ENCODE results near the gene ARTN. TPM values are rescaled to one million over a fixed set of nuclear protein-coding genes. Genes with fewer than 3 reads are reported as not detected.

The ARTN gene
- 0.25 TPM in 1 of 2 replicates, not detected in the other for total RNA-seq (2014; rRNA removed; shearing (Covaris generic))

- no peak for DNase-seq (ENCODE audit: low spot score)
Observed at GRCh38 chr1:43933386-43934100, at the start of gene ARTN. Gene ARTN (plus strand): TSS chr1:43933801. CDS start chr1:43935657, 1,856 bp downstream.

GRCh38 chr1:43885279-43885801 lies 48.3 kb upstream of the ARTN start:
- DNase-seq (ENCODE audit: low spot score) = no peak

- DNase-seq (ENCODE audit: low spot score) = no peak
Observed at GRCh38 chr1:43887748-43888147, 45.9 kb upstream of the ARTN start.

GRCh38 chr1:43890815-43891214 lies 42.8 kb upstream of the ARTN start:
- no peak for DNase-seq (ENCODE audit: low spot score)

GRCh38 chr1:43893006-43893405 lies 40.6 kb upstream of the ARTN start:
- DNase-seq (ENCODE audit: low spot score) = no peak

GRCh38 chr1:43898981-43899380 lies 34.6 kb upstream of the ARTN start:
- DNase-seq (ENCODE audit: low spot score) = no peak

GRCh38 chr1:43900386-43900785 lies 33.2 kb upstream of the ARTN start:
- no peak for DNase-seq (ENCODE audit: low spot score)

GRCh38 chr1:43901196-43901961 lies 32.2 kb upstream of the ARTN start:
- DNase-seq (ENCODE audit: low spot score) = no peak

- DNase-seq (ENCODE audit: low spot score) = no peak
Observed at GRCh38 chr1:43902058-43902831, 31.4 kb upstream of the ARTN start.

- DNase-seq (ENCODE audit: low spot score) = no peak
Observed at GRCh38 chr1:43904660-43905551, 28.7 kb upstream of the ARTN start.

- DNase-seq (ENCODE audit: low spot score) = no peak
Observed at GRCh38 chr1:43908226-43908625, 25.4 kb upstream of the ARTN start.

GRCh38 chr1:43908858-43909257 lies 24.7 kb upstream of the ARTN start:
- DNase-seq (ENCODE audit: low spot score) = no peak

GRCh38 chr1:43910343-43910742 lies 23.3 kb upstream of the ARTN start:
- no peak for DNase-seq (ENCODE audit: low spot score)

GRCh38 chr1:43912607-43913006 lies 21.0 kb upstream of the ARTN start:
- no peak for DNase-seq (ENCODE audit: low spot score)

- no peak for DNase-seq (ENCODE audit: low spot score)
Observed at GRCh38 chr1:43913051-43913501, 20.5 kb upstream of the ARTN start.

- no peak for DNase-seq (ENCODE audit: low spot score)
Observed at GRCh38 chr1:43913666-43914360, 19.8 kb upstream of the ARTN start.

- DNase-seq (ENCODE audit: low spot score) = no peak
Observed at GRCh38 chr1:43914576-43915525, 18.8 kb upstream of the ARTN start.

- no peak for DNase-seq (ENCODE audit: low spot score)
Observed at GRCh38 chr1:43919906-43920305, 13.7 kb upstream of the ARTN start.

GRCh38 chr1:43921022-43921421 lies 12.6 kb upstream of the ARTN start:
- DNase-seq (ENCODE audit: low spot score) = no peak

Measured in H4 (cell line).